ENCODE results near the gene MVB12B. TPM values are rescaled to one million over a fixed set of nuclear protein-coding genes. Genes with fewer than 3 reads are reported as not detected.

The MVB12B gene
- polyA plus RNA-seq, 1 donor from 2014 or later = 39.5 TPM

DNA sequence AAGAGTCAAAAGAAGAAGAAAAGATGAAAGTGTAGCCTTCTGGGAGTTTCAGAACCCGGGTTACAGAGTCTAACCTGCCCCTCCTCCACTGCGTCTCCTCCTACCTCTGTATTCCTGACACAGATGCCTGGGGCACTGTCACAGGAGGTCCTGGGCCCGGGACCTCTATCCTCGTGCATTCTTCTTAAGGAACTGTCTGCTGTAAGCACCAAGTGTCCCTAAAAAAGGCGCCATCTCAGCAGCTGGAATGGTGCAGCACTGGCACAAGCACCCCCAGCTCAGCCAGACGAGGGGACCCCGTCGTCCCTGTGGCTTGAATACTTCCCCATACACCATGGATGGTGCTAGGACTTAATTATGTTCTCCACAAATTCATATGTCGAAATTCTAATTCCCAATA lies 35.8 kb upstream of the MVB12B start:
- H3K27me3 ChIP-seq (ENCODE audit: insufficient read depth, low read depth, low read length) = no peaks in the 10 kb centered on the region
- no peaks in the 10 kb centered on the region for H4K20me1 ChIP-seq (ENCODE audit: insufficient read depth)
- no peaks in the 10 kb centered on the region for H3K9me2 ChIP-seq (ENCODE audit: insufficient read depth, low read length)
- H3K27ac ChIP-seq (ENCODE audit: low read length) = no peak overlapping the region
- no peaks in the 10 kb centered on the region for H3K79me2 ChIP-seq (replicated peaks; ENCODE audit: insufficient read depth, low read length)
- H3K4me3 ChIP-seq (ENCODE audit: low read length) = no peak overlapping the region
- H3K9me3 ChIP-seq (ENCODE audit: low read length) = no peaks in the 10 kb centered on the region
- H3K9ac ChIP-seq (ENCODE audit: low read length) = no peak overlapping the region
- no peaks in the 10 kb centered on the region for H3F3A ChIP-seq (ENCODE audit: insufficient read depth, low read length, poor library complexity, severe bottlenecking)
- no peak for TF ChIP-seq EZH2 (IDR thresholded peaks at IDR 0.05; ENCODE audit: borderline replicate concordance, insufficient read depth, low read length, poor library complexity, severe bottlenecking)
- no peaks in the 10 kb centered on the region for H3K36me3 ChIP-seq (ENCODE audit: insufficient read depth, low read length)
- H2AFZ ChIP-seq (ENCODE audit: low read depth, low read length) = no peak overlapping the region
- H3K4me2 ChIP-seq (ENCODE audit: low read length) = no peak overlapping the region

DNA sequence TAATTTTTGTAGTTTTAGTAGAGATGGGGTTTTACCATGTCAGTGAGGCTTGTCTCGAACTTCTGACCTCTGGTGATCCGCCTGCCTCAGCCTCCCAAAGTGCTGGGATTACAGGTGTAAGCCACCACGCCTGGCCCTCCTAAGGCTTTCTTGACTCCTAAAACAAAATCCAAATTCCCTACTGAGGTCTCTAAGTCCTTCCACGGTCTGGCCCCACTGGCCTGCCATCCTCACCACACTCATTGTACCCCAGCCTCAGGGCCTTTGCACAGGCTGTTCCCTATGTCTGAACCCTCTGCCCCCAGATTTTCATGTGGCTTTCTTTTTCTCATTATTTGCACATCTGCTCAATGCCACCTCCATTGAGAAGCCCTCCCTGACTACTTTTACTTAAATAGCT lies 34.7 kb upstream of the MVB12B start:
- Histone ChIP-seq H3F3A (ENCODE audit: insufficient read depth, low read length, poor library complexity, severe bottlenecking) (no peaks in the 10 kb centered on the region), H3K27me3 (ENCODE audit: insufficient read depth, low read depth, low read length) (no peaks in the 10 kb centered on the region), H3K9ac (ENCODE audit: low read length) (no peak overlapping the region), H3K4me3 (ENCODE audit: low read length) (no peak overlapping the region), H4K20me1 (ENCODE audit: insufficient read depth) (no peaks in the 10 kb centered on the region), H3K9me2 (ENCODE audit: insufficient read depth, low read length) (no peaks in the 10 kb centered on the region), H2AFZ (ENCODE audit: low read depth, low read length) (no peak overlapping the region), H3K79me2 (replicated peaks; ENCODE audit: insufficient read depth, low read length) (no peaks in the 10 kb centered on the region), H3K4me2 (ENCODE audit: low read length) (no peak overlapping the region), H3K9me3 (ENCODE audit: low read length) (no peaks in the 10 kb centered on the region), H3K27ac (ENCODE audit: low read length) (no peak overlapping the region), H3K36me3 (ENCODE audit: insufficient read depth, low read length) (no peaks in the 10 kb centered on the region)
- TF ChIP-seq SMC3 (conservative IDR thresholded peaks at IDR 0.05; ENCODE audit: poor library complexity) (no peak), REST (IDR thresholded peaks at IDR 0.05; ENCODE audit: borderline replicate concordance) (no peak), EZH2 (IDR thresholded peaks at IDR 0.05; ENCODE audit: borderline replicate concordance, insufficient read depth, low read length, poor library complexity, severe bottlenecking) (no peak), POLR2AphosphoS5 (IDR thresholded peaks at IDR 0.05) (no peak), MXI1 (conservative IDR thresholded peaks at IDR 0.05; ENCODE audit: poor library complexity, severe bottlenecking) (no peak)

DNA sequence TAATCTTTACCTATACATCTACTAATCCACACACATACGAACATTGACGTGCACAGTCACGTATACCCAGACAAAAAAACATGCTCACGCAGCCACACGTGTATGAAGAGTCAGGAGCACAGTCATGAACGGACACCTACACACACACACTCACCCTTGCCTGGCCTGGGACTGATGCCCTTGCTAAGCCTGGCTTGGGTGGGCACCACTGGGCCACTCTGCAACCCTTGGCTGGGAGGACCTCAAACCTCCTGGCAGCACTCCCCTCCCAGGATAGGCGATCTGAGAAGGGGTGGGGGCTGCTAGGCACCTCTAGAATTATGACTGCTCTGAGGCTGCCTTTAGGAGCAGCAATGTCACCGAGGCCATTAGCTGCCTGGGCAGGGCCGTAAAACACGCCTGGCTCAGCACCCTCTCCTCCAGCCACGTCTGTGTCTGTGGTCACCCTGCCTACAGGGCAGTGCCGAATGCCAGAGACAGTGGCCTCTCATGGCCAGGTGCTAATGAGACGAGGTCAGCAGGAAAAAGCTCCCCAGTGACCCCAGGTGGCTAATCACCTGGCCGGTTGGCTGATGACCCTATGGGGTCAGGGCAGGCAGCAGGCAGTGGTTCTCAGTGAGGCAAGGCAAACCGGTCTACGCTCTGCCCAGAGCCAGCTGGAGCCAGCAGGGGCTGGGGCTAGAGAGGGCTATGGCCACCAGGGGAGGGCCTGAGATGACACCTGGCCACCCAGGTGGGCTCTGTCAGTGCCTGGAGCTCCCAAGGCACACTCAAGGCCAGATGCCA lies 33.7 kb upstream of the MVB12B start:
- H3K9me2 ChIP-seq (ENCODE audit: insufficient read depth, low read length) = no peaks in the 10 kb centered on the region
- no peaks in the 10 kb centered on the region for H4K20me1 ChIP-seq (ENCODE audit: insufficient read depth)
- H3K9ac ChIP-seq (ENCODE audit: low read length) = no peak overlapping the region
- H3K79me2 ChIP-seq (replicated peaks; ENCODE audit: insufficient read depth, low read length) = no peaks in the 10 kb centered on the region
- no peak overlapping the region for H3K4me3 ChIP-seq (ENCODE audit: low read length)
- H3K36me3 ChIP-seq (ENCODE audit: insufficient read depth, low read length) = no peaks in the 10 kb centered on the region
- H3K4me2 ChIP-seq (ENCODE audit: low read length) = no peak overlapping the region
- H3K27me3 ChIP-seq (ENCODE audit: insufficient read depth, low read depth, low read length) = no peaks in the 10 kb centered on the region
- no peak overlapping the region for H2AFZ ChIP-seq (ENCODE audit: low read depth, low read length)
- no peaks in the 10 kb centered on the region for H3K9me3 ChIP-seq (ENCODE audit: low read length)
- no peaks in the 10 kb centered on the region for H3F3A ChIP-seq (ENCODE audit: insufficient read depth, low read length, poor library complexity, severe bottlenecking)
- H3K27ac ChIP-seq (ENCODE audit: low read length) = no peak overlapping the region
- TF ChIP-seq EP300 (conservative IDR thresholded peaks at IDR 0.05; ENCODE audit: poor library complexity, severe bottlenecking) = no peak
- TF ChIP-seq EZH2 (IDR thresholded peaks at IDR 0.05; ENCODE audit: borderline replicate concordance, insufficient read depth, low read length, poor library complexity, severe bottlenecking) = no peak
- no peak for TF ChIP-seq TAF1 (IDR thresholded peaks at IDR 0.05; ENCODE audit: low read depth)
- TF ChIP-seq MXI1 (conservative IDR thresholded peaks at IDR 0.05; ENCODE audit: poor library complexity, severe bottlenecking) = no peak
- TF ChIP-seq RAD21 (conservative IDR thresholded peaks at IDR 0.05) = no peak
- no peak for TF ChIP-seq POLR2AphosphoS5 (IDR thresholded peaks at IDR 0.05)
- TF ChIP-seq, protein P1, sequence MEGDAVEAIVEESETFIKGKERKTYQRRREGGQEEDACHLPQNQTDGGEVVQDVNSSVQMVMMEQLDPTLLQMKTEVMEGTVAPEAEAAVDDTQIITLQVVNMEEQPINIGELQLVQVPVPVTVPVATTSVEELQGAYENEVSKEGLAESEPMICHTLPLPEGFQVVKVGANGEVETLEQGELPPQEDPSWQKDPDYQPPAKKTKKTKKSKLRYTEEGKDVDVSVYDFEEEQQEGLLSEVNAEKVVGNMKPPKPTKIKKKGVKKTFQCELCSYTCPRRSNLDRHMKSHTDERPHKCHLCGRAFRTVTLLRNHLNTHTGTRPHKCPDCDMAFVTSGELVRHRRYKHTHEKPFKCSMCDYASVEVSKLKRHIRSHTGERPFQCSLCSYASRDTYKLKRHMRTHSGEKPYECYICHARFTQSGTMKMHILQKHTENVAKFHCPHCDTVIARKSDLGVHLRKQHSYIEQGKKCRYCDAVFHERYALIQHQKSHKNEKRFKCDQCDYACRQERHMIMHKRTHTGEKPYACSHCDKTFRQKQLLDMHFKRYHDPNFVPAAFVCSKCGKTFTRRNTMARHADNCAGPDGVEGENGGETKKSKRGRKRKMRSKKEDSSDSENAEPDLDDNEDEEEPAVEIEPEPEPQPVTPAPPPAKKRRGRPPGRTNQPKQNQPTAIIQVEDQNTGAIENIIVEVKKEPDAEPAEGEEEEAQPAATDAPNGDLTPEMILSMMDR (IDR thresholded peaks at IDR 0.05; ENCODE audit: poor library complexity, severe bottlenecking) = no peak
- TF ChIP-seq SMC3 (conservative IDR thresholded peaks at IDR 0.05; ENCODE audit: poor library complexity) = no peak
- TF ChIP-seq REST (IDR thresholded peaks at IDR 0.05; ENCODE audit: borderline replicate concordance) = no peak
